Thyroid gland (tissue), 4 donors: ENCODE measurements around the gene MRTFB. TPM values are rescaled to one million over a fixed set of nuclear protein-coding genes. Genes with fewer than 3 reads are reported as not detected.
"Not testable (repeated sequence)": the region's sequence is repeated elsewhere in the genome, so short reads cannot be mapped to it uniquely, and the experiment has no call there.

ENCODE experiments used
- DNase-seq, 2 donors: peaks; one replicate each; pipeline ENCODE4 v3.0.0-alpha.2; 2019
- H3K27ac ChIP-seq, 3 donors: fragments of 200-600 bp; sonication (generic); 1 replicate in 2 of 3; 2 replicates in 1 of 3; pipeline ENCODE4 v1.5.1; 2016 to 2019; ENCODE audit warnings: mild to moderate bottlenecking in 1 of 3, moderate library complexity in 1 of 3
- H3K27me3 ChIP-seq: fragments of 200-600 bp; sonication (generic); one replicate; pipeline ENCODE4 v1.5.1; 2019
- H3K36me3 ChIP-seq, 2 donors: fragments of 200-600 bp; sonication (generic); one replicate each; pipeline ENCODE4 v1.5.1; 2016 to 2019
- H3K4me1 ChIP-seq, 2 donors: fragments of 200-600 bp; sonication (generic); one replicate each; pipeline ENCODE4 v1.5.1; 2017 to 2019
- H3K4me3 ChIP-seq, 3 donors: fragments of 200-600 bp; sonication (generic); replicated peaks in 1 of 3; 1 replicate in 2 of 3; 2 replicates in 1 of 3; pipeline ENCODE4 v1.5.1; 2016; ENCODE audit warnings: mild to moderate bottlenecking in 1 of 3
- H3K9me3 ChIP-seq: fragments of 200-600 bp; sonication (generic); one replicate; pipeline ENCODE4 v1.5.1; 2017
- POLR2A ChIP-seq, 2 donors: fragments of 450-650 bp; IDR thresholded peaks; one replicate each; pipeline ENCODE4 v1.6.1; 2017; ENCODE audit warnings: antibody characterized with exemption in 2 of 2, mild to moderate bottlenecking in 2 of 2, moderate library complexity in 1 of 2
- WGBS, 2 donors: methylation state at CpG; one replicate each; pipeline ENCODE4 v1.1.5; 2017; 5-methylcytosine and 5-hydroxymethylcytosine counted together
- intact Hi-C: fragments of 100-400 bp; cut with DNase I; formaldehyde crosslinking; loops from one replicate; pipeline ENCODE4 v1.15.1; 2023
- total RNA-seq, 4 donors: library from RNA; depleted of rRNA; stranded (reverse); fragments of >200 nt; gene quantifications; one replicate each; pipeline ENCODE4 v1.2.3, GENCODE V29; 2016
- TF ChIP-seq, protein P1 (sequence below), 6 experiments: fragments of 200-600 bp in 3 of 6; fragments of 450-650 bp in 3 of 6; sonication (generic) in 3 of 6; IDR thresholded peaks; one replicate each; pipeline ENCODE4 v1.5.1; 2016 to 2019; ENCODE audit warnings: antibody characterized with exemption in 6 of 6, mild to moderate bottlenecking in 2 of 6, inconsistent platforms in 1 of 6, moderate library complexity in 1 of 6

Gene MRTFB
- total RNA-seq, 4 donors from 2014 or later, result 51.2 to 131 (median 74.0) TPM

DNA sequence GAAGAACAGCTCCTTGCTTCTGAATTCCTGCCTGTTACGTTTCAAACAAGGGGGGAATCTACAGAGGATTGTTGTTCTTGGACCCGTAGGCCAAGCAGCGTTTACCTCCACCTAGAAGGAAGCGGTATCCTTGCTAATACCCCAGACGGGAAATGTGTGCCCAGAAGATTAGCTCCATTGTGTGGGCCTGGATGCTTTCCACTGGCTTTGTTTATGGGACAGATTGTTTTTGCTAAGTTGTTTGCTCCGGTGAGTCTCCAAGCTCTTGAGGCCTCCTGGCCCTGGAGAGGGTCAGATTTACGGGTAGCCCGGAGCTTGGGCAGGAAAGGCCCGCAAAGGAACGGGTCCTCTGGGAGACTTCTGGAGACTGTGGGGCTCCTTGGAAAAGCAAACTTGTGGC, 28.4 kb upstream of the MRTFB start:
- H3K27me3 ChIP-seq, result no peaks in the 10 kb centered on the region
- intact Hi-C loops, result no loop called here
- DNase-seq, result peak; percentile 13 to 16
- H3K4me1 ChIP-seq, result peaks cover 10% of the 10 kb centered on the region in 2 donors
- TF ChIP-seq, protein P1, sequence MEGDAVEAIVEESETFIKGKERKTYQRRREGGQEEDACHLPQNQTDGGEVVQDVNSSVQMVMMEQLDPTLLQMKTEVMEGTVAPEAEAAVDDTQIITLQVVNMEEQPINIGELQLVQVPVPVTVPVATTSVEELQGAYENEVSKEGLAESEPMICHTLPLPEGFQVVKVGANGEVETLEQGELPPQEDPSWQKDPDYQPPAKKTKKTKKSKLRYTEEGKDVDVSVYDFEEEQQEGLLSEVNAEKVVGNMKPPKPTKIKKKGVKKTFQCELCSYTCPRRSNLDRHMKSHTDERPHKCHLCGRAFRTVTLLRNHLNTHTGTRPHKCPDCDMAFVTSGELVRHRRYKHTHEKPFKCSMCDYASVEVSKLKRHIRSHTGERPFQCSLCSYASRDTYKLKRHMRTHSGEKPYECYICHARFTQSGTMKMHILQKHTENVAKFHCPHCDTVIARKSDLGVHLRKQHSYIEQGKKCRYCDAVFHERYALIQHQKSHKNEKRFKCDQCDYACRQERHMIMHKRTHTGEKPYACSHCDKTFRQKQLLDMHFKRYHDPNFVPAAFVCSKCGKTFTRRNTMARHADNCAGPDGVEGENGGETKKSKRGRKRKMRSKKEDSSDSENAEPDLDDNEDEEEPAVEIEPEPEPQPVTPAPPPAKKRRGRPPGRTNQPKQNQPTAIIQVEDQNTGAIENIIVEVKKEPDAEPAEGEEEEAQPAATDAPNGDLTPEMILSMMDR (IDR thresholded peaks at IDR 0.05), result no peak
- TF ChIP-seq POLR2A (IDR thresholded peaks at IDR 0.05), result no peak
- WGBS, 2 donors, result 31 to 43% methylated on average over 10 of the region's 10 CpGs
- H3K36me3 ChIP-seq, result no peaks in the 10 kb centered on the region
- peak overlapping the region in 2 of 3 donors; percentile 42 to 50 for H3K27ac ChIP-seq
- no peaks in the 10 kb centered on the region for H3K9me3 ChIP-seq
- H3K4me3 ChIP-seq, result no peak overlapping the region

DNA sequence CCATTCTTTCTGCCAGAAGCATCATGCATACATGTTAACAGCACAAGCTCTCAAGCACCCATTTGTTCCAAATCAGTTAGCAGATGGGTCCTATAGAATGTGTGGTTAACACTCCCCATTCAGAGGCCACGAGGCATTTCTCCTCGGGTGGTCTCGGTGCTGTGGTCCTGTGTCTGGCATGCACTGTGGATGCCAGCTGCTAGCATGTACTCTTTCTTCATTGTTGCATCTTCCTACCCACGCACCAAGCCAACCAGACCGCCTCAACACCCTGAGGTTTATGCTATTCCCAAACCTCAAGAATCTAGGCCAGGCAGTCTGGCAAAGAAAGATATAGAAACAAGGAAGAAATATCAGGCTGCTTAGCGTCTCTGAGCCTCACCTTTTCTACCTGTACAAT, 27.8 kb upstream of the MRTFB start:
- no peak for TF ChIP-seq POLR2A (IDR thresholded peaks at IDR 0.05)
- TF ChIP-seq, protein P1 (IDR thresholded peaks at IDR 0.05), result no peak
- DNase-seq, result no peak
- H3K27ac ChIP-seq, result peak overlapping the region in 2 of 3 donors; percentile 42 to 50
- intact Hi-C loops, result no loop called here
- no peaks in the 10 kb centered on the region for H3K9me3 ChIP-seq
- no peak overlapping the region for H3K4me3 ChIP-seq
- H3K4me1 ChIP-seq, result peaks cover 10% of the 10 kb centered on the region in 2 donors
- WGBS, 2 donors, result 66 to 70% methylated on average over 6 of the region's 6 CpGs
- no peaks in the 10 kb centered on the region for H3K27me3 ChIP-seq
- no peaks in the 10 kb centered on the region for H3K36me3 ChIP-seq

DNA sequence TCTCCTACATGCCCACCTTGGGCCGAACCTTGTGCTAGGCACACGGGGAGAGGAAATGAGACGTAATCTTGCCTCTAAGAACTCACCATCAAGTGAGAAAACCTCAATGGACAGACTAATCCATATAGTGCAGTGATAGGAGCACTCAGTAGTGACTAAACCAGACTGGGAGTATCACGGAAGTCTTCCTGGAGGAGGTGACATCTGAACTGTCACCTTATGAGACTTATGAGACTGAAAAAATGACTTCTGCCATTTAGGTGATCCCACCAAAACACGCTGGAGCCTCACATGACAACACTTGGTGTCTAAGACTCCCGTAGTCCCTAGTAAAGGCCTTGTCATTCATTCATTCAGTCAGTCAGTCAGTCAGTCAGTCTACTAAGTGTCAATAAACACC, 27.3 kb upstream of the MRTFB start:
- intact Hi-C loops, result no loop called here
- Histone ChIP-seq H3K9me3 (no peaks in the 10 kb centered on the region), H3K36me3 (no peaks in the 10 kb centered on the region), H3K4me3 (no peak overlapping the region), H3K27ac (peak overlapping the region in 2 of 3 donors; percentile 39 to 42), H3K4me1 (peaks cover 10% of the 10 kb centered on the region in 2 donors), H3K27me3 (no peaks in the 10 kb centered on the region)
- TF ChIP-seq, protein P1 (IDR thresholded peaks at IDR 0.05), result no peak
- TF ChIP-seq POLR2A (IDR thresholded peaks at IDR 0.05), result no peak
- no peak for DNase-seq
- 93 to 100% methylated on average over 6 of the region's 6 CpGs for WGBS, 2 donors

DNA sequence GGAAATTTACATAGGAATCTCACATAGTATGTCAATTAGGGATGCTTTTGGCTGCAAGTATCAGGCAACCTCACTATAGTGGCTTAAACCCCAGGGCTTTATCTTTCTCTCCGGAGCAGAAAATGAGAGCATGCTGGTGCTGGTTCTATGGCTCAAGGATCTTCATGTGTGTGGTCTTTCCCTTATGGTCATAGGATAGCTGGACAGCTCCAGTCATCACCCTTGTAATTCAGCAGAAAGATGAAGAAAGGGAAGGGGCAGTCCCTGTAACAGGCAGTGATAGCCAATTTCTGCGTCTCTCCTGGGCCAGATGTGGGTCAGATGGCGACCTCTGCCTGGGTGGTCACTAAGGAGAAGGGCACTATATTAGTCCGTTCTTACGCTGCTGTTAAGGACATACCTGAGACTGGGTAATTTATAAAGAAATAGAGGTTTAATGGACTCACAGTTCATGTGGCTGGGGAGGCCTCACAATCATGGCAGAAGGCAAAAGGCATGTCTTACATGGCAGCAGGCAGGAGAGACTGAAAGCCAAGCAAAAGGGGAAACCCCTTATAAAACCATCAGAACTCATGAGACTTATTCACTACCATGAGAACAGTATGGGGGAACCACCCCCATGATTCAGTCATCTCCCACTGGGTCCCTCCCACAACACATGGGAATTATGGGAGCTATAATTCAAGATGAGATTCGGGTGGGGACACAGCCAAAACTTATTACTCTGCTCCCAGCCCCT, 23.8 kb upstream of the MRTFB start:
- H3K4me3 ChIP-seq, intact Hi-C loops, H3K9me3 ChIP-seq, H3K27me3 ChIP-seq, DNase-seq, H3K36me3 ChIP-seq, H3K27ac ChIP-seq: not testable (repeated sequence)
- WGBS, 2 donors, result 75 to 87% methylated on average over 6 of the region's 6 CpGs
- H3K4me1 ChIP-seq, result peaks cover 10 to 16% of the 10 kb centered on the region in 2 donors

DNA sequence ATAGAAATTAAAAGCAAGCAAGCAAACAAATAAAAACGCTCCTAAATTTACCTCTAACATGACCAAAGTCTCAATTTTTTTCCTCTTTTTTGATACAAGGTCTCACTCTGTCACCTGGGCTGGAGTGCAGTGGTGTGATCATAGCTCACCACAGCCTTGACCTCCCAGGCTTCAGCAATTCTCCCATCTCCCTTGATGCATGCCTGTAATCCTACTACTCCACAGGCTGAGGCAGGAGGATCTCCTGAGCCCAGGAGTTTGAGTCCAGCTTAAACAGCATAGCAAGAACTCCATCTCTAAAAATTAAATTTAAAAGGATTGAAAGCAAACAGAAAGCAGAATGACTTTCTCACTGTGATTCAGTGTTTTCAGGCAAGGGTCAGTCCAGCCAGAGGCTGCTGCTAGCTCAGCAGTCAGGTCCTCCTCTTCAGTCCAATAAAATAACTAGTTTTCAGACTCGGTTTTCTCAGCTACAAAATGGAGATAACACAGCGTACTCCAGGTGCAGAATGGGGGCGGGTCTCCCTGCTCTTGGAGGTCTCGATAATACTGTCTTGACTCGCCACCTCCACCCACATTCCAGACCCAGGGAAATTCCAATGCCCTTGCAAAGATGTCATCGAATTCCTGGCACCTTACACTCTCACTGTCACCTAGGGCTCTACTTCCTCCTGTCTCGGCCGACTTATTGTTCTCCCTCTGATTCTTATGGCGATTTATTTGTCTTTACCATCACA, 20.7 kb upstream of the MRTFB start:
- intact Hi-C loops, result no loop called here
- Histone ChIP-seq H3K36me3 (no peaks in the 10 kb centered on the region), H3K4me3 (no peak overlapping the region), H3K4me1 (peaks cover 0 to 6% of the 10 kb centered on the region in 2 donors), H3K9me3 (no peaks in the 10 kb centered on the region), H3K27me3 (no peaks in the 10 kb centered on the region), H3K27ac (no peak overlapping the region)
- DNase-seq, result no peak
- 57 to 62% methylated on average over 10 of the region's 10 CpGs for WGBS, 2 donors
- no peak for TF ChIP-seq POLR2A (IDR thresholded peaks at IDR 0.05)
- TF ChIP-seq, protein P1 (IDR thresholded peaks at IDR 0.05), result no peak
